ENCODE data around the gene SOWAHA.
"Not testable (repeated sequence)": the region's sequence is repeated elsewhere in the genome, so short reads cannot be mapped to it uniquely, and the experiment has no call there.

Gene SOWAHA

GRCh38 chr5:132849347-132849746 is 36.2 kb downstream of the SOWAHA start:
- no peak overlapping the region for H3K4me3 ChIP-seq (replicated peaks in 1 of 2; ENCODE audit: low read depth in 2 of 2, low read length in 2 of 2)
- no peak for TF ChIP-seq CTCF (IDR thresholded peaks at IDR 0.05; ENCODE audit: low read depth, low read length)
- DNase-seq (ENCODE audit: low read depth in 2 of 2), result no peak

- peak in 1 of 2 donors; percentile 31 for DNase-seq (ENCODE audit: low read depth in 2 of 2)
- TF ChIP-seq CTCF (IDR thresholded peaks at IDR 0.05; ENCODE audit: low read depth, low read length), result no peak
- H3K4me3 ChIP-seq (replicated peaks in 1 of 2; ENCODE audit: low read depth in 2 of 2, low read length in 2 of 2), result no peak overlapping the region
Observed at GRCh38 chr5:132850066-132850465, 37.0 kb downstream of the SOWAHA start.

- no peak for TF ChIP-seq CTCF (IDR thresholded peaks at IDR 0.05; ENCODE audit: low read depth, low read length)
- DNase-seq (ENCODE audit: low read depth in 2 of 2), result no peak
- H3K4me3 ChIP-seq (replicated peaks in 1 of 2; ENCODE audit: low read depth in 2 of 2, low read length in 2 of 2), result no peak overlapping the region
Observed at GRCh38 chr5:132853323-132853722, 40.2 kb downstream of the SOWAHA start.

GRCh38 chr5:132853790-132854189 is 40.7 kb downstream of the SOWAHA start:
- no peak overlapping the region for H3K4me3 ChIP-seq (replicated peaks in 1 of 2; ENCODE audit: low read depth in 2 of 2, low read length in 2 of 2)
- no peak for TF ChIP-seq CTCF (IDR thresholded peaks at IDR 0.05; ENCODE audit: low read depth, low read length)
- DNase-seq (ENCODE audit: low read depth in 2 of 2), result no peak

GRCh38 chr5:132854301-132854700 is 41.2 kb downstream of the SOWAHA start:
- no peak for TF ChIP-seq CTCF (IDR thresholded peaks at IDR 0.05; ENCODE audit: low read depth, low read length)
- H3K4me3 ChIP-seq (replicated peaks in 1 of 2; ENCODE audit: low read depth in 2 of 2, low read length in 2 of 2), result no peak overlapping the region
- DNase-seq (ENCODE audit: low read depth in 2 of 2), result peak in 1 of 2 donors; percentile 50

- not testable (repeated sequence) for DNase-seq (ENCODE audit: low read depth in 2 of 2); H3K4me3 ChIP-seq (replicated peaks in 1 of 2; ENCODE audit: low read depth in 2 of 2, low read length in 2 of 2)
Observed at GRCh38 chr5:132854992-132855391, 41.9 kb downstream of the SOWAHA start.

GRCh38 chr5:132856011-132856410 is 42.9 kb downstream of the SOWAHA start:
- H3K4me3 ChIP-seq (replicated peaks in 1 of 2; ENCODE audit: low read depth in 2 of 2, low read length in 2 of 2), result no peak overlapping the region
- TF ChIP-seq CTCF (IDR thresholded peaks at IDR 0.05; ENCODE audit: low read depth, low read length), result no peak
- no peak for DNase-seq (ENCODE audit: low read depth in 2 of 2)
